Endothelial cell of umbilical vein (primary cell): ENCODE measurements around the gene RHOV. TPM values are rescaled to one million over a fixed set of nuclear protein-coding genes. Genes with fewer than 3 reads are reported as not detected.

ENCODE experiments used
- BruUV-seq: library from RNA; stranded (reverse); fragments of 400-500 nt; replicated peaks from 2 replicates; lab custom pipeline; 2021; lab: Mats Ljungman, UMichigan
- CTCF ChIA-PET: fragments of 300-600, 350-600 bp; sonication (Branson Sonifier 250); formaldehyde crosslinking; loops from one replicate; lab custom pipeline; 2021; ENCODE audit warnings: antibody characterized with exemption, inconsistent platforms; lab: Charles Lee
- POLR2A ChIA-PET: fragments of 300-600, 350-600 bp; sonication (Branson Sonifier 250); formaldehyde crosslinking; loops from one replicate; lab custom pipeline; 2021; ENCODE audit warnings: antibody characterized with exemption, inconsistent platforms; lab: Charles Lee
- DNase-seq: peaks from one replicate; pipeline ENCODE4 v3.0.0-alpha.2; 2011; ENCODE audit warnings: low read depth, low spot score
- FAIRE-seq: peaks from 2 replicates; lab custom pipeline; 2011; peaks lifted over from hg19 to GRCh38; lab: Jason Lieb, UNC
- H2AFZ ChIP-seq: 2 replicates; pipeline ENCODE4 v1.6.0; 2012; ENCODE audit warnings: low read depth, low read length, control low read depth, inconsistent platforms
- H3K27ac ChIP-seq: 2 replicates; pipeline ENCODE4 v1.5.1; 2011; ENCODE audit warnings: low read depth, mild to moderate bottlenecking, control low read depth, low read length, moderate library complexity; ENCODE audit not compliant: insufficient read depth
- H3K27me3 ChIP-seq, 2 experiments: 2 replicates each; pipeline versions ENCODE4 v1.6.0 to v1.6.1; 2011; ENCODE audit warnings: low read length in 2 of 2, mixed read lengths in 1 of 2; ENCODE audit not compliant: control insufficient read depth in 2 of 2, insufficient read depth in 2 of 2
- H3K36me3 ChIP-seq, 2 experiments: 2 replicates in 1 of 2; 3 replicates in 1 of 2; pipeline ENCODE4 v1.5.1; 2011; ENCODE audit warnings: low read length in 2 of 2, mild to moderate bottlenecking in 1 of 2, moderate library complexity in 1 of 2; ENCODE audit not compliant: control insufficient read depth in 2 of 2, insufficient read depth in 2 of 2; ENCODE audit errors: extremely low read depth in 1 of 2
- H3K4me1 ChIP-seq: 3 replicates; pipeline ENCODE4 v1.5.1; 2011; ENCODE audit warnings: mild to moderate bottlenecking, low read length; ENCODE audit not compliant: control insufficient read depth, insufficient read depth; ENCODE audit errors: extremely low read depth
- H3K4me2 ChIP-seq: 2 replicates; pipeline ENCODE4 v1.6.1; 2011; ENCODE audit warnings: low read length, control low read depth, mixed read lengths; ENCODE audit not compliant: insufficient read depth
- H3K4me3 ChIP-seq, 3 experiments: fragments of 200-600 bp in 1 of 3; sonication (generic), shearing (Covaris generic) in 1 of 3; replicated peaks in 1 of 3; 2 replicates each; pipeline ENCODE4 v1.5.1; 2011 to 2016; ENCODE audit warnings: control low read depth in 3 of 3, low read length in 3 of 3, mild to moderate bottlenecking in 2 of 3, inconsistent platforms in 1 of 3, low read depth in 1 of 3, moderate library complexity in 1 of 3; ENCODE audit not compliant: insufficient read depth in 1 of 3
- H3K79me2 ChIP-seq: 2 replicates; pipeline ENCODE4 v1.6.0; 2012; ENCODE audit warnings: low read length, inconsistent platforms; ENCODE audit not compliant: control insufficient read depth, insufficient read depth
- H3K9ac ChIP-seq: replicated peaks from 2 replicates; pipeline ENCODE3; 2011; ENCODE audit warnings: low read length, control low read depth; ENCODE audit not compliant: insufficient read depth; ENCODE audit errors: extremely low read depth
- H3K9me1 ChIP-seq: replicated peaks from 3 replicates; pipeline ENCODE4 v1.6.0; 2011; ENCODE audit warnings: mild to moderate bottlenecking, low read length; ENCODE audit not compliant: control insufficient read depth, insufficient read depth; ENCODE audit errors: extremely low read depth
- H3K9me3 ChIP-seq: replicated peaks from 2 replicates; pipeline ENCODE4 v1.5.1; 2012; ENCODE audit warnings: low read length, inconsistent platforms; ENCODE audit not compliant: control insufficient read depth, insufficient read depth
- H4K20me1 ChIP-seq: replicated peaks from 2 replicates; pipeline ENCODE3; 2011; ENCODE audit warnings: mild to moderate bottlenecking, low read length; ENCODE audit not compliant: control insufficient read depth, insufficient read depth; ENCODE audit errors: extremely low read depth
- EZH2 ChIP-seq: IDR thresholded peaks from 2 replicates; pipeline ENCODE4 v1.6.1; 2012; ENCODE audit warnings: borderline replicate concordance, low read depth, mild to moderate bottlenecking, moderate library complexity, low read length, inconsistent platforms; ENCODE audit not compliant: severe bottlenecking
- FOS ChIP-seq: IDR thresholded peaks from 2 replicates; pipeline ENCODE4 v1.6.1; 2011; ENCODE audit warnings: mild to moderate bottlenecking, low read length, moderate library complexity, borderline replicate concordance; ENCODE audit not compliant: insufficient read depth
- GATA2 ChIP-seq: IDR thresholded peaks from 2 replicates; pipeline ENCODE4 v1.7.0; 2011; ENCODE audit warnings: low read depth, mild to moderate bottlenecking, moderate library complexity, mixed read lengths, low read length; ENCODE audit not compliant: insufficient read length, insufficient read depth
- JUN ChIP-seq: IDR thresholded peaks from 2 replicates; pipeline ENCODE4 v1.6.1; 2011; ENCODE audit warnings: borderline replicate concordance, low read depth; ENCODE audit not compliant: insufficient read length, insufficient read depth
- MYC ChIP-seq: IDR thresholded peaks from one replicate; pipeline ENCODE4 v1.6.1; 2011; ENCODE audit warnings: mild to moderate bottlenecking, low read depth, low read length
- POLR2A ChIP-seq: IDR thresholded peaks from 2 replicates; pipeline ENCODE4 v1.6.1; 2012; ENCODE audit warnings: low read depth, mild to moderate bottlenecking, control low read depth, low read length
- POLR2AphosphoS5 ChIP-seq: IDR thresholded peaks from 2 replicates; pipeline ENCODE4 v1.6.1; 2012; ENCODE audit warnings: low read depth, mild to moderate bottlenecking, control low read depth, low read length, moderate library complexity; ENCODE audit not compliant: insufficient read depth
- dilution Hi-C: fragments of 300-500 bp; cut with MboI; formaldehyde crosslinking; loops from one replicate; pipeline ENCODE4 v1.15.0; 2019; ENCODE audit warnings: low sequenced_read_pairs; ENCODE audit not compliant: extremely low pct_ligation_motif_present
- intact Hi-C: fragments of 100-400 bp; cut with micrococcal nuclease; formaldehyde crosslinking; loops from one replicate; pipeline ENCODE4 v1.10.0; 2022
- polyA plus RNA-seq, 4 experiments: library from polyadenylated mRNA; depleted of rRNA in 3 of 4; stranded (reverse) in 3 of 4; unstranded in 1 of 4; fragments of >200 nt; gene quantifications; 2 replicates each; pipeline versions ENCODE4 v1.2.1 to v1.2.3, GENCODE V29; 2011 to 2012; ENCODE audit warnings: missing spikeins in 1 of 4
- total RNA-seq: library from RNA; stranded (reverse); gene quantifications from 2 replicates; pipeline ENCODE4 v1.2.3, GENCODE V29; 2021
- TF ChIP-seq, protein P1 (sequence below): IDR thresholded peaks from 2 replicates; pipeline ENCODE4 v1.6.1; 2011; ENCODE audit not compliant: insufficient read depth, insufficient read length
- TF ChIP-seq, protein P2 (sequence below), 2 donors: IDR thresholded peaks; 1 replicate in 1 of 2; 2 replicates in 1 of 2; pipeline ENCODE4 v1.5.1; 2011; ENCODE audit warnings: low read length in 2 of 2, mild to moderate bottlenecking in 2 of 2, moderate library complexity in 2 of 2, control low read depth in 1 of 2, inconsistent platforms in 1 of 2, low read depth in 1 of 2; ENCODE audit not compliant: insufficient read depth in 1 of 2; ENCODE audit errors: extremely low read depth in 1 of 2

The RHOV gene
- total and polyA plus RNA-seq, 2 donors (not counting 3 experiments of a cell fraction or from before 2014, with no cell fraction given), result 0.15 to 0.20 TPM

- no peak for FAIRE-seq
- H3K4me2 ChIP-seq, result no peak overlapping the region
- H3K79me2 ChIP-seq, result no peaks in the 10 kb centered on the region
- dilution Hi-C loops, result no loop called here
- H3K27me3 ChIP-seq, result peaks cover 11 to 16% of the 10 kb centered on the region in 2 experiments
- no TSS peak for BruUV-seq
- no peaks in the 10 kb centered on the region for H3K9me1 ChIP-seq
- H2AFZ ChIP-seq, result no peak overlapping the region
- no peak overlapping the region for H3K9ac ChIP-seq
- H4K20me1 ChIP-seq, result no peaks in the 10 kb centered on the region
- POLR2A ChIA-PET, result no interaction called here
- no peak for DNase-seq
- H3K36me3 ChIP-seq, result no peaks in the 10 kb centered on the region
- TF ChIP-seq, protein P1, sequence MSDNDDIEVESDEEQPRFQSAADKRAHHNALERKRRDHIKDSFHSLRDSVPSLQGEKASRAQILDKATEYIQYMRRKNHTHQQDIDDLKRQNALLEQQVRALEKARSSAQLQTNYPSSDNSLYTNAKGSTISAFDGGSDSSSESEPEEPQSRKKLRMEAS, result no peak
- no peak for TF ChIP-seq JUN
- no peak for TF ChIP-seq EZH2
- no peak for TF ChIP-seq POLR2A
- TF ChIP-seq POLR2AphosphoS5, result no peak
- TF ChIP-seq MYC, result no peak
- TF ChIP-seq, protein P2, sequence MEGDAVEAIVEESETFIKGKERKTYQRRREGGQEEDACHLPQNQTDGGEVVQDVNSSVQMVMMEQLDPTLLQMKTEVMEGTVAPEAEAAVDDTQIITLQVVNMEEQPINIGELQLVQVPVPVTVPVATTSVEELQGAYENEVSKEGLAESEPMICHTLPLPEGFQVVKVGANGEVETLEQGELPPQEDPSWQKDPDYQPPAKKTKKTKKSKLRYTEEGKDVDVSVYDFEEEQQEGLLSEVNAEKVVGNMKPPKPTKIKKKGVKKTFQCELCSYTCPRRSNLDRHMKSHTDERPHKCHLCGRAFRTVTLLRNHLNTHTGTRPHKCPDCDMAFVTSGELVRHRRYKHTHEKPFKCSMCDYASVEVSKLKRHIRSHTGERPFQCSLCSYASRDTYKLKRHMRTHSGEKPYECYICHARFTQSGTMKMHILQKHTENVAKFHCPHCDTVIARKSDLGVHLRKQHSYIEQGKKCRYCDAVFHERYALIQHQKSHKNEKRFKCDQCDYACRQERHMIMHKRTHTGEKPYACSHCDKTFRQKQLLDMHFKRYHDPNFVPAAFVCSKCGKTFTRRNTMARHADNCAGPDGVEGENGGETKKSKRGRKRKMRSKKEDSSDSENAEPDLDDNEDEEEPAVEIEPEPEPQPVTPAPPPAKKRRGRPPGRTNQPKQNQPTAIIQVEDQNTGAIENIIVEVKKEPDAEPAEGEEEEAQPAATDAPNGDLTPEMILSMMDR (IDR thresholded peaks at IDR 0.05; ENCODE audit: extremely low read depth in 1 of 2, insufficient read depth in 1 of 2, low read depth in 1 of 2, low read length in 2 of 2), result no peak
- TF ChIP-seq GATA2, result no peak
- no peak for TF ChIP-seq FOS
- intact Hi-C loops, result no loop called here
- H3K27ac ChIP-seq, result no peak overlapping the region
- no peak overlapping the region for H3K4me3 ChIP-seq
- no peaks in the 10 kb centered on the region for H3K9me3 ChIP-seq
- peaks cover 28% of the 10 kb centered on the region for H3K4me1 ChIP-seq
- CTCF ChIA-PET, result interaction anchor here (0.7 to 12.4 kb wide), 5 partner anchors 8 to 28 kb away, joined by 3 to 260 read pairs (median 3); partner anchors contain the start of gene VPS18
These were observed 48.6 kb upstream of the RHOV start for GRCh38 chr15:40922608-40923005.
